Gastroesophageal sphincter (tissue), 4 donors: ENCODE results near the gene CACNA1F. TPM values are rescaled to one million over a fixed set of nuclear protein-coding genes. Genes with fewer than 3 reads are reported as not detected.

Experiments used
- ATAC-seq: fragments of 150-250 bp; one replicate; pipeline ENCODE4 v1.9.1; 2016; ENCODE audit warnings: mild to moderate bottlenecking, moderate library complexity
- H3K27ac ChIP-seq, 4 donors: fragments of 200-600 bp; sonication (generic) in 3 of 4; 1 replicate in 3 of 4; 2 replicates in 1 of 4; pipeline ENCODE4 v1.5.1; 2016 to 2019
- H3K27me3 ChIP-seq: fragments of 200-600 bp; sonication (generic); one replicate; pipeline ENCODE4 v1.5.1; 2019
- H3K36me3 ChIP-seq, 2 donors: fragments of 200-600 bp; sonication (generic); one replicate each; pipeline ENCODE4 v1.5.1; 2019; ENCODE audit warnings: control low read depth in 1 of 2
- H3K4me1 ChIP-seq, 3 donors: fragments of 200-600 bp; sonication (generic); 1 replicate in 2 of 3; 2 replicates in 1 of 3; pipeline ENCODE4 v1.5.1; 2016 to 2019; ENCODE audit warnings: control low read depth in 2 of 3
- H3K4me3 ChIP-seq, 2 donors: fragments of 200-600 bp; sonication (generic); one replicate each; pipeline ENCODE4 v1.5.1; 2019; ENCODE audit warnings: mild to moderate bottlenecking in 1 of 2, moderate library complexity in 1 of 2
- H3K9me3 ChIP-seq, 3 donors: fragments of 200-600 bp; sonication (generic); one replicate each; pipeline ENCODE4 v1.5.1; 2017 to 2019; ENCODE audit warnings: control low read depth in 2 of 3
- CTCF ChIP-seq, 4 experiments: fragments of 200-600 bp in 2 of 4; fragments of 450-650 bp in 2 of 4; sonication (generic) in 1 of 4; IDR thresholded peaks; one replicate each; pipeline ENCODE4 v1.5.1; 2017 to 2019; ENCODE audit warnings: antibody characterized with exemption in 4 of 4, mild to moderate bottlenecking in 2 of 4, moderate library complexity in 2 of 4
- EP300 ChIP-seq: sonication (generic); formaldehyde crosslinking; IDR thresholded peaks from one replicate; pipeline ENCODE4 v1.6.1; 2017; ENCODE audit warnings: antibody characterized with exemption, mild to moderate bottlenecking
- POLR2A ChIP-seq, 2 donors: fragments of 450-650 bp; IDR thresholded peaks; one replicate each; pipeline ENCODE4 v1.6.1; 2017; ENCODE audit warnings: antibody characterized with exemption in 2 of 2, mild to moderate bottlenecking in 2 of 2, moderate library complexity in 1 of 2
- POLR2AphosphoS5 ChIP-seq: sonication (generic); formaldehyde crosslinking; IDR thresholded peaks from one replicate; pipeline ENCODE4 v1.6.1; 2017; ENCODE audit warnings: antibody characterized with exemption
- WGBS, 2 donors: methylation state at CpG; one replicate each; pipeline ENCODE4 v1.1.5; 2018; ENCODE audit warnings: low coverage in 1 of 2; 5-methylcytosine and 5-hydroxymethylcytosine counted together
- total RNA-seq, 4 donors: library from RNA; depleted of rRNA; stranded (reverse); fragments of >200 nt; gene quantifications; one replicate each; pipeline ENCODE4 v1.1.0, GENCODE V29; 2016

Gene CACNA1F
- total RNA-seq, 4 donors from 2014 or later = 1.7 TPM; not detected in 3

- ATAC-seq = no peak
- WGBS, 2 donors = 87% methylated on average over 3 of the region's 6 CpGs; no CpG with 5 or more reads in 1 of the 2 donors
- TF ChIP-seq CTCF (IDR thresholded peaks at IDR 0.05) (no peak), POLR2A (IDR thresholded peaks at IDR 0.05) (no peak), POLR2AphosphoS5 (no peak), EP300 (no peak)
- peaks cover 0 to 60% of the 10 kb centered on the region in 2 donors for H3K36me3 ChIP-seq
- H3K4me1 ChIP-seq = no peaks in the 10 kb centered on the region
- no peaks in the 10 kb centered on the region for H3K27me3 ChIP-seq
- no peaks in the 10 kb centered on the region for H3K9me3 ChIP-seq
- no peak overlapping the region for H3K27ac ChIP-seq
- no peak overlapping the region for H3K4me3 ChIP-seq
These were observed 15.9 kb upstream of the CACNA1F start for GRCh38 chrX:49249071-49249470.

GRCh38 chrX:49247916-49248811, 15.0 kb upstream of the CACNA1F start:
- no peak overlapping the region for H3K27ac ChIP-seq
- H3K9me3 ChIP-seq = no peaks in the 10 kb centered on the region
- no peak for TF ChIP-seq POLR2AphosphoS5
- no peak for TF ChIP-seq CTCF (IDR thresholded peaks at IDR 0.05)
- no peak for TF ChIP-seq EP300
- TF ChIP-seq POLR2A (IDR thresholded peaks at IDR 0.05) = no peak
- no peak for ATAC-seq
- H3K36me3 ChIP-seq = peaks cover 0 to 69% of the 10 kb centered on the region in 2 donors
- no CpG with 5 or more reads among the region's 28 CpGs for WGBS, 2 donors
- no peaks in the 10 kb centered on the region for H3K27me3 ChIP-seq
- H3K4me1 ChIP-seq = no peaks in the 10 kb centered on the region
- H3K4me3 ChIP-seq = no peak overlapping the region

GRCh38 chrX:49247346-49247745, 14.2 kb upstream of the CACNA1F start:
- H3K36me3 ChIP-seq = peaks cover 0 to 77% of the 10 kb centered on the region in 2 donors
- TF ChIP-seq CTCF (IDR thresholded peaks at IDR 0.05) = no peak
- no peak for TF ChIP-seq POLR2AphosphoS5
- TF ChIP-seq EP300 = no peak
- TF ChIP-seq POLR2A (IDR thresholded peaks at IDR 0.05) = no peak
- no peak for ATAC-seq
- H3K4me1 ChIP-seq = no peaks in the 10 kb centered on the region
- H3K9me3 ChIP-seq = no peaks in the 10 kb centered on the region
- no CpG with 5 or more reads among the region's 11 CpGs for WGBS, 2 donors
- H3K4me3 ChIP-seq = no peak overlapping the region
- no peak overlapping the region for H3K27ac ChIP-seq
- no peaks in the 10 kb centered on the region for H3K27me3 ChIP-seq

GRCh38 chrX:49246541-49246940, 13.4 kb upstream of the CACNA1F start:
- Histone ChIP-seq H3K36me3 (peaks cover 0 to 83% of the 10 kb centered on the region in 2 donors), H3K9me3 (no peaks in the 10 kb centered on the region), H3K27me3 (no peaks in the 10 kb centered on the region), H3K27ac (no peak overlapping the region), H3K4me3 (no peak overlapping the region), H3K4me1 (no peaks in the 10 kb centered on the region)
- WGBS, 2 donors = 100% methylated on average over 1 of the region's 10 CpGs; no CpG with 5 or more reads in 1 of the 2 donors
- no peak for ATAC-seq
- no peak for TF ChIP-seq POLR2AphosphoS5
- TF ChIP-seq POLR2A (IDR thresholded peaks at IDR 0.05) = no peak
- no peak for TF ChIP-seq EP300
- no peak for TF ChIP-seq CTCF (IDR thresholded peaks at IDR 0.05)

GRCh38 chrX:49244207-49244606, 11.1 kb upstream of the CACNA1F start:
- Histone ChIP-seq H3K27me3 (no peaks in the 10 kb centered on the region), H3K9me3 (no peaks in the 10 kb centered on the region), H3K36me3 (peaks cover 0 to 75% of the 10 kb centered on the region in 2 donors), H3K4me3 (no peak overlapping the region), H3K4me1 (peaks cover 0 to 5% (median 0%) of the 10 kb centered on the region in 3 donors), H3K27ac (no peak overlapping the region)
- no peak for TF ChIP-seq POLR2AphosphoS5
- no peak for TF ChIP-seq CTCF (IDR thresholded peaks at IDR 0.05)
- no peak for TF ChIP-seq EP300
- TF ChIP-seq POLR2A (IDR thresholded peaks at IDR 0.05) = no peak
- 80 to 100% methylated on average over 1 to 2 of the region's 2 CpGs for WGBS, 2 donors
- ATAC-seq = no peak
